Panc1 (cell line): ENCODE results near the gene FOXF2. TPM values are rescaled to one million over a fixed set of nuclear protein-coding genes. Genes with fewer than 3 reads are reported as not detected.

ENCODE experiments used
- ATAC-seq: fragments of 200-7000 bp; cut with Tn5 transposase; 2 replicates; pipeline ENCODE4 v1.9.1; 2020; ENCODE audit warnings: mild to moderate bottlenecking, moderate library complexity
- BruUV-seq: library from RNA; stranded (reverse); fragments of 400-500 nt; replicated peaks from 2 replicates; lab custom pipeline; 2021; lab: Mats Ljungman, UMichigan
- CTCF ChIA-PET: fragments of 300-600 bp; sonication (Branson Sonifier 250); formaldehyde crosslinking; loops from one replicate; lab custom pipeline; 2022; ENCODE audit warnings: antibody characterized with exemption; lab: Charles Lee
- POLR2A ChIA-PET: fragments of 300-600 bp; sonication (Branson Sonifier 250); formaldehyde crosslinking; loops from one replicate; lab custom pipeline; 2022; ENCODE audit warnings: antibody characterized with exemption; lab: Charles Lee
- DNase-seq: peaks from one replicate; pipeline ENCODE4 v3.0.0-alpha.2; 2010; ENCODE audit warnings: low read depth, low spot score
- H3K27ac ChIP-seq: 2 replicates; pipeline ENCODE4 v1.5.1; 2011; ENCODE audit warnings: mild to moderate bottlenecking, low read length, inconsistent platforms
- H3K27me3 ChIP-seq: fragments of 200-500 bp; sonication (Bioruptor generic); 2 replicates; pipeline ENCODE4 v1.6.0; 2014; ENCODE audit warnings: low read length, inconsistent platforms; ENCODE audit not compliant: control insufficient read depth, insufficient read depth
- H3K36me3 ChIP-seq: fragments of 200-500 bp; sonication (Bioruptor generic); 2 replicates; pipeline ENCODE4 v1.5.1; 2014; ENCODE audit warnings: inconsistent platforms, mild to moderate bottlenecking, low read length, moderate library complexity; ENCODE audit not compliant: control insufficient read depth, insufficient read depth
- H3K4me1 ChIP-seq: 2 replicates; pipeline ENCODE4 v1.5.1; 2011; ENCODE audit warnings: inconsistent platforms, mild to moderate bottlenecking, low read length, moderate library complexity; ENCODE audit not compliant: control insufficient read depth, insufficient read depth
- H3K4me3 ChIP-seq, 2 experiments: 2 replicates each; pipeline ENCODE4 v1.5.1; 2011 to 2012; ENCODE audit warnings: low read depth in 2 of 2, low read length in 2 of 2, mild to moderate bottlenecking in 2 of 2, inconsistent platforms in 1 of 2, moderate library complexity in 1 of 2
- H3K9me3 ChIP-seq: fragments of 200-500 bp; sonication (Bioruptor generic); 2 replicates; pipeline ENCODE4 v1.5.1; 2014; ENCODE audit warnings: low read depth, mild to moderate bottlenecking, inconsistent platforms, low read length, moderate library complexity; ENCODE audit not compliant: control insufficient read depth, insufficient read depth
- CTCF ChIP-seq: fragments of 450-650 bp; IDR thresholded peaks from 2 replicates; pipeline ENCODE4 v1.5.1; 2017; ENCODE audit warnings: mild to moderate bottlenecking
- POLR2AphosphoS5 ChIP-seq: IDR thresholded peaks from 2 replicates; pipeline ENCODE4 v1.6.1; 2012; ENCODE audit warnings: mild to moderate bottlenecking, low read depth, low read length, moderate library complexity
- REST ChIP-seq, 2 experiments: IDR thresholded peaks; 2 replicates each; pipeline ENCODE4 v1.6.1; 2011 to 2012; ENCODE audit warnings: low read depth in 2 of 2, control low read depth in 1 of 2, low read length in 1 of 2, mild to moderate bottlenecking in 1 of 2, moderate library complexity in 1 of 2; ENCODE audit not compliant: insufficient read depth in 1 of 2
- SIN3A ChIP-seq: IDR thresholded peaks from 2 replicates; pipeline ENCODE4 v1.6.1; 2012; ENCODE audit warnings: low read depth, mild to moderate bottlenecking, low read length, moderate library complexity, borderline replicate concordance; ENCODE audit not compliant: insufficient read depth
- TCF7L2 ChIP-seq: IDR thresholded peaks from 2 replicates; pipeline ENCODE4 v1.6.1; 2011; ENCODE audit warnings: mild to moderate bottlenecking, low read depth, low read length, inconsistent platforms
- in situ Hi-C: cut with HindIII; loops from 2 replicates; pipeline ENCODE4 v1.10.0; 2016; ENCODE audit warnings: low sequenced_read_pairs, low pct_unique_long_range_greater_than_20kb
- intact Hi-C: fragments of 100-400 bp; cut with micrococcal nuclease; formaldehyde crosslinking; loops from one replicate; pipeline ENCODE4 v1.10.0; 2022; ENCODE audit not compliant: unreplicated experiment
- total RNA-seq: library from RNA; stranded (reverse); gene quantifications from one replicate; pipeline ENCODE4 v1.2.1, GENCODE V29; 2021; ENCODE audit not compliant: unreplicated experiment

Gene FOXF2
- total RNA-seq, 1 experiment from 2014 or later = 12.7 TPM

GRCh38 chr6:1372690-1373089 lies 16.7 kb upstream of the FOXF2 start:
- H3K4me3 ChIP-seq = no peak overlapping the region
- no peaks in the 10 kb centered on the region for H3K4me1 ChIP-seq
- H3K9me3 ChIP-seq = peaks cover 2% of the 10 kb centered on the region; the same call in 1 of the 2 replicates
- no peaks in the 10 kb centered on the region for H3K36me3 ChIP-seq
- in situ Hi-C loops (no loop called here), intact Hi-C loops (no loop called here)
- BruUV-seq = no TSS peak
- ChIA-PET POLR2A (no interaction called here), CTCF (no interaction called here)
- H3K27me3 ChIP-seq = no peaks in the 10 kb centered on the region
- TF ChIP-seq CTCF (no peak), POLR2AphosphoS5 (no peak), SIN3A (no peak), TCF7L2 (no peak), REST (IDR thresholded peaks at IDR 0.05; ENCODE audit: insufficient read depth in 1 of 2, low read depth in 2 of 2, low read length in 1 of 2) (no peak)
- no peak for ATAC-seq
- DNase-seq = no peak
- H3K27ac ChIP-seq = no peak overlapping the region

GRCh38 chr6:1376653-1377052 lies 12.7 kb upstream of the FOXF2 start:
- H3K27me3 ChIP-seq = no peaks in the 10 kb centered on the region
- no peak for ATAC-seq
- DNase-seq = no peak
- ChIA-PET POLR2A (no interaction called here), CTCF (no interaction called here)
- H3K27ac ChIP-seq = no peak overlapping the region
- intact Hi-C loops = no loop called here
- no peaks in the 10 kb centered on the region for H3K36me3 ChIP-seq
- peaks cover 2% of the 10 kb centered on the region; the same call in 1 of the 2 replicates for H3K9me3 ChIP-seq
- TF ChIP-seq POLR2AphosphoS5 = no peak
- TF ChIP-seq SIN3A = no peak
- no peak overlapping the region for H3K4me3 ChIP-seq
- in situ Hi-C loops = no loop called here
- no TSS peak for BruUV-seq
- H3K4me1 ChIP-seq = peaks cover 10% of the 10 kb centered on the region

- BruUV-seq = no TSS peak
- DNase-seq (no peak), ATAC-seq (no peak)
- Histone ChIP-seq H3K36me3 (no peaks in the 10 kb centered on the region), H3K27me3 (no peaks in the 10 kb centered on the region), H3K4me3 (no peak overlapping the region), H3K27ac (no peak overlapping the region), H3K4me1 (peaks cover 10% of the 10 kb centered on the region), H3K9me3 (peaks cover 2% of the 10 kb centered on the region; the same call in 1 of the 2 replicates)
- POLR2A ChIA-PET = interaction anchor here (0.6 kb wide), 1 partner anchor 516 kb away, joined by 5 read pairs; no protein-coding TSS in a partner anchor
- intact Hi-C loops (no loop called here), in situ Hi-C loops (no loop called here)
- TF ChIP-seq POLR2AphosphoS5 (no peak), CTCF (no peak), TCF7L2 (no peak), SIN3A (no peak), REST (IDR thresholded peaks at IDR 0.05; ENCODE audit: insufficient read depth in 1 of 2, low read depth in 2 of 2, low read length in 1 of 2) (no peak)
- CTCF ChIA-PET = no interaction called here
Measured at GRCh38 chr6:1377526-1377925, 11.8 kb upstream of the FOXF2 start.
